Stomach (tissue), 9 donors: ENCODE measurements around the gene TEX30. TPM values are rescaled to one million over a fixed set of nuclear protein-coding genes. Genes with fewer than 3 reads are reported as not detected.

Source experiments
- DNase-seq, 2 donors: peaks; one replicate each; pipeline versions ENCODE4 v3.0.0 to v3.0.0-alpha.2; 2013 to 2019
- H3K27ac ChIP-seq, 5 donors: fragments of 200-600 bp in 4 of 5; sonication (generic) in 4 of 5; one replicate each; pipeline ENCODE4 v1.5.1; 2013 to 2019; ENCODE audit warnings: mild to moderate bottlenecking in 1 of 5, moderate library complexity in 1 of 5
- H3K27me3 ChIP-seq, 3 donors: fragments of 200-600 bp; sonication (generic); one replicate each; pipeline ENCODE4 v1.5.1; 2017 to 2019; ENCODE audit warnings: mixed run types in 1 of 3
- H3K36me3 ChIP-seq, 4 donors: fragments of 200-600 bp; sonication (generic); 1 replicate in 3 of 4; 2 replicates in 1 of 4; pipeline ENCODE4 v1.5.1; 2016 to 2019
- H3K4me1 ChIP-seq, 4 donors: fragments of 200-600 bp; sonication (generic); one replicate each; pipeline ENCODE4 v1.5.1; 2016 to 2019
- H3K4me3 ChIP-seq, 4 donors: fragments of 200-600 bp; sonication (generic) in 3 of 4; one replicate each; pipeline ENCODE4 v1.5.1; 2016 to 2019; ENCODE audit warnings: mild to moderate bottlenecking in 1 of 4
- H3K9me3 ChIP-seq, 4 donors: fragments of 200-600 bp; sonication (generic); one replicate each; pipeline ENCODE4 v1.5.1; 2016 to 2019
- EP300 ChIP-seq: sonication (generic); formaldehyde crosslinking; IDR thresholded peaks from one replicate; pipeline ENCODE4 v1.6.1; 2017; ENCODE audit warnings: antibody characterized with exemption
- POLR2A ChIP-seq, 4 donors: fragments of 450-650 bp; IDR thresholded peaks; one replicate each; pipeline ENCODE4 v1.6.1; 2016; ENCODE audit warnings: antibody characterized with exemption in 4 of 4, control low read depth in 2 of 4, mild to moderate bottlenecking in 1 of 4, moderate library complexity in 1 of 4
- POLR2AphosphoS5 ChIP-seq, 3 donors: sonication (generic); formaldehyde crosslinking; IDR thresholded peaks; one replicate each; pipeline ENCODE4 v1.6.1; 2016; ENCODE audit warnings: antibody characterized with exemption in 3 of 3
- WGBS, 5 donors: extraction: QIAGEN DNeasy Blood & Tissue Kit in 3 of 5; methylation state at CpG; one replicate each; pipeline versions ENCODE4 v1.1.5 to v1.1.7; 2013 to 2018; 5-methylcytosine and 5-hydroxymethylcytosine counted together
- intact Hi-C: fragments of 100-400 bp; cut with DNase I; formaldehyde crosslinking; loops from one replicate; pipeline ENCODE4 v1.15.1; 2023; ENCODE audit warnings: low total_unique reads
- polyA plus RNA-seq, 3 donors: library from polyadenylated mRNA; stranded (reverse); fragments of 200-250 nt; gene quantifications; one replicate each; pipeline ENCODE4 v1.2.3, GENCODE V29; 2013
- total RNA-seq, 5 donors: library from RNA; depleted of rRNA; stranded (reverse); fragments of >200 nt; gene quantifications; one replicate each; pipeline versions ENCODE4 v1.1.0 to v1.2.3, GENCODE V29; 2014 to 2016
- TF ChIP-seq, protein P1 (sequence below), 7 experiments: fragments of 450-650 bp in 4 of 7; fragments of 200-600 bp in 3 of 7; sonication (generic) in 3 of 7; IDR thresholded peaks; one replicate each; pipeline ENCODE4 v1.5.1; 2016 to 2019; ENCODE audit warnings: antibody characterized with exemption in 7 of 7, control low read depth in 2 of 7, mild to moderate bottlenecking in 1 of 7
- donor health status: healthy with polysubstance abuse.
- donor health status: Bipolar disorder and iron deficiency.
- donor health status: healthy.

Gene TEX30
- total and polyA plus RNA-seq, 8 donors, result 8.6 to 50.7 (median 11.6) TPM; not detected in 1

DNA sequence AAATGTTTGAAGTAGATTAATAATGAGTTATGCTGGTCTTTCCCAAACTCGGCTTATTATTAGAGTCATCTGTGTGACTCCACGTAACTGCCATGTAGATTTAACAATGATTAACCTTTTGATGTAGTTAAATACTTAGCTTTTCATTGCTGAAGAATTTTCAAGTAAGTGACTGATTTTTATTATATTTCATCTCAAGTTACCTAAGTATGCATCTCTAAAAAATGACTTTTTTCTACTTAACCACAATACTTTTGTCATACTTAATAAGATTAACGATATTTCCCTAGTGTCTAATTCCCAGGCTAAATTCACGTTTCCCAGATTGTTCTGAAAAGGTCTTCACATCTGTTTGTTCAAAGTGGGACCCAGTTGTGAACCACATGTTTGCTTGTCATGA, 43.1 kb upstream of the TEX30 start:
- DNase-seq, result no peak
- H3K27ac ChIP-seq, result no peak overlapping the region
- no peaks in the 10 kb centered on the region for H3K9me3 ChIP-seq
- intact Hi-C loops, result no loop called here
- TF ChIP-seq POLR2AphosphoS5 (IDR thresholded peaks at IDR 0.05) (no peak), EP300 (no peak), POLR2A (IDR thresholded peaks at IDR 0.05) (no peak)
- TF ChIP-seq, protein P1, sequence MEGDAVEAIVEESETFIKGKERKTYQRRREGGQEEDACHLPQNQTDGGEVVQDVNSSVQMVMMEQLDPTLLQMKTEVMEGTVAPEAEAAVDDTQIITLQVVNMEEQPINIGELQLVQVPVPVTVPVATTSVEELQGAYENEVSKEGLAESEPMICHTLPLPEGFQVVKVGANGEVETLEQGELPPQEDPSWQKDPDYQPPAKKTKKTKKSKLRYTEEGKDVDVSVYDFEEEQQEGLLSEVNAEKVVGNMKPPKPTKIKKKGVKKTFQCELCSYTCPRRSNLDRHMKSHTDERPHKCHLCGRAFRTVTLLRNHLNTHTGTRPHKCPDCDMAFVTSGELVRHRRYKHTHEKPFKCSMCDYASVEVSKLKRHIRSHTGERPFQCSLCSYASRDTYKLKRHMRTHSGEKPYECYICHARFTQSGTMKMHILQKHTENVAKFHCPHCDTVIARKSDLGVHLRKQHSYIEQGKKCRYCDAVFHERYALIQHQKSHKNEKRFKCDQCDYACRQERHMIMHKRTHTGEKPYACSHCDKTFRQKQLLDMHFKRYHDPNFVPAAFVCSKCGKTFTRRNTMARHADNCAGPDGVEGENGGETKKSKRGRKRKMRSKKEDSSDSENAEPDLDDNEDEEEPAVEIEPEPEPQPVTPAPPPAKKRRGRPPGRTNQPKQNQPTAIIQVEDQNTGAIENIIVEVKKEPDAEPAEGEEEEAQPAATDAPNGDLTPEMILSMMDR (IDR thresholded peaks at IDR 0.05), result no peak
- no peak overlapping the region for H3K4me3 ChIP-seq
- peaks cover 8 to 52% (median 47%) of the 10 kb centered on the region in 4 donors for H3K36me3 ChIP-seq
- 81 to 92% (median 90%) methylated on average over 4 of the region's 4 CpGs for WGBS, 5 donors
- peaks cover 0 to 20% (median 3%) of the 10 kb centered on the region in 4 donors for H3K4me1 ChIP-seq
- no peaks in the 10 kb centered on the region for H3K27me3 ChIP-seq

DNA sequence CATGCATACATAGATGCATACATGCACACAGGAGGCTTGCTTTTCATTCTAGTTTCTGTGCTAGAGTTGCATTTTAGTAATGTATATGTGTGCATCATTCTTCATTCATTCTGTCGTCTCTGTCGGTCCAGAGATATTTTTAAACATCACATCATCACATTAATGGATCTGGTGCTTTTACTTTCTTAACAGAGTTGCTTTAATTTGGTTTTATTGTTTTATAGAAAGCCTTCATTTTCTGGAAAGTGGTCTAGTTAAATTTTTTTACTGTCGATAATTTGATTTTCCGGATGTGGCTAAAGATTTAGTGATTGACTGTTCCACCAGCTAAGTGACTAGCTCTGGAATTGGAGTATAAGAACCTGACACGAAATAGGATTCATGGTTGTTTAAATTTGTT, 42.2 kb upstream of the TEX30 start:
- Histone ChIP-seq H3K36me3 (peaks cover 0 to 52% (median 44%) of the 10 kb centered on the region in 4 donors), H3K9me3 (peaks cover 0 to 9% (median 4%) of the 10 kb centered on the region in 4 donors), H3K4me1 (peaks cover 0 to 20% (median 3%) of the 10 kb centered on the region in 4 donors), H3K27me3 (no peaks in the 10 kb centered on the region), H3K27ac (no peak overlapping the region), H3K4me3 (no peak overlapping the region)
- intact Hi-C loops, result no loop called here
- WGBS, 5 donors, result 91 to 97% (median 94%) methylated on average over 5 of the region's 5 CpGs
- TF ChIP-seq POLR2A (IDR thresholded peaks at IDR 0.05) (no peak), EP300 (no peak), POLR2AphosphoS5 (IDR thresholded peaks at IDR 0.05) (no peak)
- TF ChIP-seq, protein P1 (IDR thresholded peaks at IDR 0.05), result no peak
- DNase-seq, result no peak

DNA sequence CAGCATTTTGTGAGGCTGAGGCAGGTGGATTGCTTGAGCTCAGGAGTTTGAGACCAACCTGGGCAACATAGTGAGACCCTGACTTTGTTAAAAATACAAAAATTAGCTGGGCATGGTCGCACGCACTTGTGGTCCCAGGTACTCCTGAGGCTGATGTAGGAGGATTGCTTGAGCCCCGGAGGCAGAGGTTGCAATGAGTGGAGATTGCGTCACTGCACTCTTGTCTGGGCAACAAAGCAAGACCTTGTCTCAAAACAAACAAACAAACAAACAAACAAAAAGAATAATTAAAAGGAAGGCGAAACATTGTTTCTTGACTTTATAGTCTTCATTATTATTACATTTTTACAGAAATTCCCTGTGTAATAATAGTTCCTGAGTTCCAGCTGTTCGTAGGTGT, 41.2 kb upstream of the TEX30 start:
- H3K9me3 ChIP-seq, result peaks cover 0 to 17% (median 4%) of the 10 kb centered on the region in 4 donors
- no peaks in the 10 kb centered on the region for H3K27me3 ChIP-seq
- TF ChIP-seq POLR2AphosphoS5 (IDR thresholded peaks at IDR 0.05) (no peak), POLR2A (IDR thresholded peaks at IDR 0.05) (no peak), EP300 (no peak)
- TF ChIP-seq, protein P1 (IDR thresholded peaks at IDR 0.05), result no peak
- intact Hi-C loops, result no loop called here
- no peak for DNase-seq
- H3K4me1 ChIP-seq, result peaks cover 0 to 20% (median 3%) of the 10 kb centered on the region in 4 donors
- H3K36me3 ChIP-seq, result peaks cover 0 to 50% (median 40%) of the 10 kb centered on the region in 4 donors
- H3K27ac ChIP-seq, result no peak overlapping the region
- 80 to 95% (median 86%) methylated on average over 6 of the region's 6 CpGs for WGBS, 5 donors
- H3K4me3 ChIP-seq, result no peak overlapping the region

DNA sequence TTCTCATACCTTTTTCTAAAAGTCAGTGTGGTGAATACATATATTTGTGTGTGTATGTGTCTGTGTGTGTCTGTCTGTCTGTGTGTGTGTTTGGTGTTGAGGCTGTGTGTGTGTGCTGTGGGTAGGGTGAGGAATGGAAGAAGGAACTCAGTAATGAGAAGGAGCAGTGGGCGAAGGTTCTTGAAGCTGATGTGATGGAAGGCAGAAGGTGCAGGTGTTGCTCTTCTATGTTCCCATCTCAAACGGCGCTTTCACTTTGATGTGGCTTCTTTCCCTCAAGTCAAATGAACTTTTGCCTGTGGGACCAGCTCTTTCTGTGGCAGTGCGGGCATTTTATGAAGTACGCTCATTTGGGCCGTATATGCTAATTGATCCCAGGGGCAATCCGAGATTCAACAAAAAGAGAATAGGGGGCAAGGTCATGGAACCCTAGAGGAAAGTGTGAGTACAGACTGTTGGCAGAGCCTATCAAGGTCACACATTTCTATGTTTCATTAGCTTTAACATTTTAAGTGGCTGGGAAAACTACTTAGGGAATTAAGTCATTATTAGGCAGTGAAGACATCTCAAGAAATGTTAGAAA, 40.5 kb upstream of the TEX30 start:
- no peak for DNase-seq
- H3K27me3 ChIP-seq, result no peaks in the 10 kb centered on the region
- intact Hi-C loops, result no loop called here
- no peak overlapping the region for H3K4me3 ChIP-seq
- peaks cover 0 to 20% (median 3%) of the 10 kb centered on the region in 4 donors for H3K4me1 ChIP-seq
- peaks cover 0 to 17% (median 4%) of the 10 kb centered on the region in 4 donors for H3K9me3 ChIP-seq
- WGBS, 5 donors, result 86 to 91% (median 89%) methylated on average over 7 of the region's 7 CpGs
- no peak overlapping the region for H3K27ac ChIP-seq
- peaks cover 0 to 44% (median 35%) of the 10 kb centered on the region in 4 donors for H3K36me3 ChIP-seq
- no peak for TF ChIP-seq EP300
- no peak for TF ChIP-seq POLR2A (IDR thresholded peaks at IDR 0.05)
- TF ChIP-seq, protein P1 (IDR thresholded peaks at IDR 0.05), result no peak
- TF ChIP-seq POLR2AphosphoS5 (IDR thresholded peaks at IDR 0.05), result no peak
